ENCODE data around the gene TMX4.

- TF ChIP-seq EZH2 (IDR thresholded peaks at IDR 0.05) = no peak
- no peak for TF ChIP-seq POLR2AphosphoS5 (IDR thresholded peaks at IDR 0.05; ENCODE audit: borderline replicate concordance, low read depth, low read length)
- TF ChIP-seq FOXP2 (optimal IDR thresholded peaks at IDR 0.05; ENCODE audit: control extremely low read depth, extremely low read length, insufficient read depth) = no peak
Observed at GRCh38 chr20:8005575-8006366, 13.8 kb downstream of the TMX4 start.
